ENCODE measurements around the gene TMEM220. TPM values are rescaled to one million over a fixed set of nuclear protein-coding genes. Genes with fewer than 3 reads are reported as not detected.

The TMEM220 gene
- polyA plus RNA-seq, 1 of the 3 experiments (the other 2 are of a cell fraction): 2.7 TPM

GRCh38 chr17:10725262-10725661, 4.6 kb downstream of the TMEM220 start:
- H3K9ac ChIP-seq: no peak overlapping the region
- no peaks in the 10 kb centered on the region for H3K36me3 ChIP-seq (replicated peaks in 1 of 2; ENCODE audit: control insufficient read depth in 1 of 2, insufficient read depth in 2 of 2, low read length in 1 of 2)
- peaks cover 13% of the 10 kb centered on the region for H3F3A ChIP-seq (replicated peaks; ENCODE audit: insufficient read depth)
- CTCF ChIA-PET: no interaction called here
- no peaks in the 10 kb centered on the region for H3K27me3 ChIP-seq (ENCODE audit: insufficient read depth)
- no peak overlapping the region for H3K4me3 ChIP-seq (ENCODE audit: low read depth in 2 of 2, low read length in 1 of 2)
- TF ChIP-seq EZH2phosphoT487 (IDR thresholded peaks at IDR 0.05; ENCODE audit: borderline replicate concordance, low read depth) (no peak), IRF3 (IDR thresholded peaks at IDR 0.05; ENCODE audit: low read depth, low read length) (no peak), MAX (IDR thresholded peaks at IDR 0.05; ENCODE audit: low read depth) (no peak), FOSL2 (IDR thresholded peaks at IDR 0.05; ENCODE audit: borderline replicate concordance, low read depth) (no peak), TAF1 (IDR thresholded peaks at IDR 0.05; ENCODE audit: borderline replicate concordance, low read depth, low read length) (no peak), USF1 (IDR thresholded peaks at IDR 0.05; ENCODE audit: borderline replicate concordance, low read depth) (no peak), MEF2A (IDR thresholded peaks at IDR 0.05; ENCODE audit: borderline replicate concordance, low read depth) (no peak), MXI1 (IDR thresholded peaks at IDR 0.05; ENCODE audit: low read depth, low read length) (no peak), SIN3A (IDR thresholded peaks at IDR 0.05; ENCODE audit: borderline replicate concordance, low read depth, low read length) (no peak), ELF1 (IDR thresholded peaks at IDR 0.05) (no peak), NRF1 (IDR thresholded peaks at IDR 0.05; ENCODE audit: low read depth, low read length) (no peak), ZBTB33 (IDR thresholded peaks at IDR 0.05; ENCODE audit: borderline replicate concordance, low read depth) (no peak), NFIC (IDR thresholded peaks at IDR 0.05; ENCODE audit: borderline replicate concordance) (no peak), RFX5 (IDR thresholded peaks at IDR 0.05; ENCODE audit: low read length) (no peak), REST (IDR thresholded peaks at IDR 0.05; ENCODE audit: low read depth, low read length) (no peak)
- no peaks in the 10 kb centered on the region for H4K20me1 ChIP-seq (ENCODE audit: insufficient read depth)
- H3K4me1 ChIP-seq (ENCODE audit: control insufficient read depth in 1 of 2, insufficient read depth in 2 of 2, low read depth in 1 of 2, low read length in 1 of 2): peaks cover 0 to 6% of the 10 kb centered on the region in 2 experiments; a peak in 1 of 4 replicates
- no peak overlapping the region for H3K27ac ChIP-seq (ENCODE audit: low read depth in 2 of 2, low read length in 1 of 2)
- no peaks in the 10 kb centered on the region for H3K79me2 ChIP-seq (ENCODE audit: insufficient read depth)
- no peak overlapping the region for H2AFZ ChIP-seq (ENCODE audit: low read depth)
- no peaks in the 10 kb centered on the region for H3K9me2 ChIP-seq
- no peaks in the 10 kb centered on the region for H3K9me3 ChIP-seq
- POLR2A ChIA-PET: no interaction called here
- no peak for DNase-seq
- no peak overlapping the region for H3K4me2 ChIP-seq
- 93% methylated on average over 3 of the region's 3 CpGs for WGBS (ENCODE audit: low lambda C conversion rate)

All from SK-N-SH (cell line).